GM23338 (cell line): ENCODE measurements around the gene TJAP1. TPM values are rescaled to one million over a fixed set of nuclear protein-coding genes. Genes with fewer than 3 reads are reported as not detected.

ENCODE experiments used
- ATAC-seq: fragments of 200-7000 bp; cut with Tn5 transposase; 3 replicates; pipeline ENCODE4 v1.9.1; 2020
- DNase-seq: peaks from one replicate; pipeline ENCODE4 v3.0.0-alpha.2; 2015; ENCODE audit warnings: low spot score
- H2AFZ ChIP-seq: fragments of 200-600 bp; sonication (generic); 2 replicates; pipeline ENCODE4 v1.8.0; 2016; ENCODE audit warnings: antibody characterized with exemption, mild to moderate bottlenecking, moderate library complexity
- H3F3A ChIP-seq: fragments of 200-600 bp; sonication (generic); replicated peaks from 2 replicates; pipeline ENCODE4 v1.8.0; 2017; ENCODE audit warnings: antibody characterized with exemption, mixed run types, low read depth
- H3K27ac ChIP-seq: fragments of 200-600 bp; sonication (generic); 2 replicates; pipeline ENCODE4 v1.6.1; 2016; ENCODE audit warnings: low read depth
- H3K27me3 ChIP-seq: fragments of 200-600 bp; sonication (generic); 2 replicates; pipeline ENCODE4 v1.8.0; 2016; ENCODE audit warnings: mild to moderate bottlenecking, mixed run types, moderate library complexity; ENCODE audit not compliant: insufficient read depth
- H3K36me3 ChIP-seq: fragments of 200-600 bp; sonication (generic); 2 replicates; pipeline ENCODE4 v1.8.0; 2016; ENCODE audit warnings: mild to moderate bottlenecking; ENCODE audit not compliant: insufficient read depth
- H3K4me1 ChIP-seq: fragments of 200-600 bp; sonication (generic); 2 replicates; pipeline ENCODE4 v1.8.0; 2016; ENCODE audit warnings: mild to moderate bottlenecking, moderate library complexity; ENCODE audit not compliant: insufficient read depth
- H3K4me2 ChIP-seq: fragments of 200-600 bp; sonication (generic); 2 replicates; pipeline ENCODE4 v1.7.1; 2017; ENCODE audit warnings: mixed run types
- H3K4me3 ChIP-seq: fragments of 200-600 bp; sonication (generic); 2 replicates; pipeline ENCODE4 v1.6.1; 2016; ENCODE audit warnings: mixed run types
- H3K79me2 ChIP-seq: fragments of 200-600 bp; sonication (generic); replicated peaks from 2 replicates; pipeline ENCODE4 v1.8.0; 2017; ENCODE audit warnings: mild to moderate bottlenecking; ENCODE audit not compliant: insufficient read depth
- H3K9me2 ChIP-seq: fragments of 200-600 bp; sonication (generic); 2 replicates; pipeline ENCODE4 v1.8.0; 2017; ENCODE audit not compliant: insufficient read depth
- H4K20me1 ChIP-seq: fragments of 200-600 bp; sonication (generic); replicated peaks from 2 replicates; pipeline ENCODE4 v1.8.0; 2017; ENCODE audit warnings: mild to moderate bottlenecking; ENCODE audit not compliant: insufficient read depth
- H3K27ac Mint-ChIP-seq: 2 replicates; pipeline ENCODE4 v1.8.0; 2020; ENCODE audit warnings: inconsistent platforms, mild to moderate bottlenecking, moderate library complexity, mixed read lengths
- H3K27me3 Mint-ChIP-seq: 3 replicates; pipeline ENCODE4 v1.8.0; 2022; ENCODE audit warnings: low read depth, mild to moderate bottlenecking, moderate library complexity, mixed read lengths, inconsistent platforms; ENCODE audit not compliant: insufficient read depth, poor library complexity
- H3K36me3 Mint-ChIP-seq: 3 replicates; pipeline ENCODE4 v1.8.0; 2021; ENCODE audit warnings: low read depth, mild to moderate bottlenecking, inconsistent platforms, moderate library complexity, mixed read lengths
- H3K4me1 Mint-ChIP-seq: 3 replicates; pipeline ENCODE4 v1.8.0; 2020; ENCODE audit warnings: mild to moderate bottlenecking, inconsistent platforms, mixed read lengths
- H3K4me3 Mint-ChIP-seq: 3 replicates; pipeline ENCODE4 v1.8.0; 2021; ENCODE audit warnings: moderate library complexity, mild to moderate bottlenecking, inconsistent platforms, mixed read lengths
- H3K9me3 Mint-ChIP-seq: 3 replicates; pipeline ENCODE4 v1.8.0; 2020; ENCODE audit warnings: moderate library complexity, mild to moderate bottlenecking, inconsistent platforms, mixed read lengths
- CREB1 ChIP-seq: fragments of 250-450 bp; sonication (Bioruptor Pico); IDR thresholded peaks from 2 replicates; pipeline ENCODE4 v1.5.0; 2020; ENCODE audit warnings: low read depth, mild to moderate bottlenecking, moderate library complexity
- EZH2 ChIP-seq: fragments of 200-600 bp; sonication (generic); IDR thresholded peaks from one replicate; pipeline ENCODE4 v1.8.0; 2017; ENCODE audit warnings: antibody characterized with exemption, mild to moderate bottlenecking, low read depth; ENCODE audit not compliant: unreplicated experiment
- EZH2phosphoT487 ChIP-seq: fragments of 200-600 bp; sonication (generic); IDR thresholded peaks from one replicate; pipeline ENCODE4 v1.8.1; 2018; ENCODE audit warnings: antibody characterized with exemption; ENCODE audit not compliant: unreplicated experiment
- JUNB ChIP-seq: IDR thresholded peaks from one replicate; pipeline ENCODE4 v1.6.1; 2016; ENCODE audit warnings: antibody characterized with exemption; ENCODE audit not compliant: unreplicated experiment
- NANOG ChIP-seq: IDR thresholded peaks from 2 replicates; pipeline ENCODE4 v1.6.1; 2016; ENCODE audit warnings: antibody characterized with exemption, borderline replicate concordance
- POLR2AphosphoS5 ChIP-seq: IDR thresholded peaks from 2 replicates; pipeline ENCODE4 v1.6.1; 2016; ENCODE audit warnings: antibody characterized with exemption, low read depth
- STAT1 ChIP-seq: IDR thresholded peaks from one replicate; pipeline ENCODE4 v1.6.1; 2016; ENCODE audit warnings: antibody characterized with exemption; ENCODE audit not compliant: unreplicated experiment
- ZNF114 ChIP-seq: fragments of 250-450 bp; sonication (Bioruptor Pico); IDR thresholded peaks from 2 replicates; pipeline ENCODE4 v1.5.0; 2020; ENCODE audit warnings: mild to moderate bottlenecking, moderate library complexity
- ZNF331 ChIP-seq: fragments of 250-450 bp; sonication (Bioruptor Pico); IDR thresholded peaks from 2 replicates; pipeline ENCODE4 v1.5.0; 2020; ENCODE audit warnings: low read depth, mild to moderate bottlenecking, moderate library complexity
- long read RNA-seq: library from polyadenylated mRNA; unstranded; transcript quantifications from one replicate; pipeline ENCODE4 v2.0.0, GENCODE V29; 2020; ENCODE audit not compliant: unreplicated experiment
- polyA plus RNA-seq: library from polyadenylated mRNA; unstranded; fragments of >200 nt; fragmentation: Nextera tagmentation; extraction: Ambion mirVana; gene quantifications from 2 replicates; pipeline ENCODE4 v1.2.1, GENCODE V29; 2016
- total RNA-seq: library from RNA; depleted of rRNA; stranded (reverse); fragments of >200 nt; shearing (Covaris generic); gene quantifications from 2 replicates; pipeline ENCODE4 v1.2.3, GENCODE V29; 2014; rRNA removed
- TF ChIP-seq, protein P1 (sequence below), 2 experiments: fragments of 200-600 bp in 1 of 2; sonication (generic) in 1 of 2; conservative IDR thresholded peaks; 2 replicates each; pipeline versions ENCODE4 v1.5.1 to v1.6.1; 2016 to 2017; ENCODE audit warnings: antibody characterized with exemption in 2 of 2, low read depth in 2 of 2, mild to moderate bottlenecking in 2 of 2, moderate library complexity in 1 of 2
- TF ChIP-seq, protein P2 (sequence below): fragments of 250-450 bp; sonication (Bioruptor Pico); IDR thresholded peaks from 2 replicates; pipeline ENCODE4 v1.5.0; 2020; ENCODE audit warnings: mild to moderate bottlenecking, moderate library complexity
- TF ChIP-seq, protein P3 (sequence below): IDR thresholded peaks from one replicate; pipeline ENCODE4 v1.6.1; 2018; ENCODE audit warnings: antibody characterized with exemption; ENCODE audit not compliant: unreplicated experiment

The TJAP1 gene, protein sequence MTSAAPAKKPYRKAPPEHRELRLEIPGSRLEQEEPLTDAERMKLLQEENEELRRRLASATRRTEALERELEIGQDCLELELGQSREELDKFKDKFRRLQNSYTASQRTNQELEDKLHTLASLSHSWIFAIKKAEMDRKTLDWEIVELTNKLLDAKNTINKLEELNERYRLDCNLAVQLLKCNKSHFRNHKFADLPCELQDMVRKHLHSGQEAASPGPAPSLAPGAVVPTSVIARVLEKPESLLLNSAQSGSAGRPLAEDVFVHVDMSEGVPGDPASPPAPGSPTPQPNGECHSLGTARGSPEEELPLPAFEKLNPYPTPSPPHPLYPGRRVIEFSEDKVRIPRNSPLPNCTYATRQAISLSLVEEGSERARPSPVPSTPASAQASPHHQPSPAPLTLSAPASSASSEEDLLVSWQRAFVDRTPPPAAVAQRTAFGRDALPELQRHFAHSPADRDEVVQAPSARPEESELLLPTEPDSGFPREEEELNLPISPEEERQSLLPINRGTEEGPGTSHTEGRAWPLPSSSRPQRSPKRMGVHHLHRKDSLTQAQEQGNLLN
- total RNA-seq: 33.3 and 34.3 TPM in 2 replicates
- polyA plus RNA-seq: 16.9 and 17.6 TPM in 2 replicates
- long read RNA-seq, partial matches to known transcripts: 0 of 11 reads
- long read RNA-seq, other reads (novel, unspliced or antisense): 10 of 11 reads

DNA sequence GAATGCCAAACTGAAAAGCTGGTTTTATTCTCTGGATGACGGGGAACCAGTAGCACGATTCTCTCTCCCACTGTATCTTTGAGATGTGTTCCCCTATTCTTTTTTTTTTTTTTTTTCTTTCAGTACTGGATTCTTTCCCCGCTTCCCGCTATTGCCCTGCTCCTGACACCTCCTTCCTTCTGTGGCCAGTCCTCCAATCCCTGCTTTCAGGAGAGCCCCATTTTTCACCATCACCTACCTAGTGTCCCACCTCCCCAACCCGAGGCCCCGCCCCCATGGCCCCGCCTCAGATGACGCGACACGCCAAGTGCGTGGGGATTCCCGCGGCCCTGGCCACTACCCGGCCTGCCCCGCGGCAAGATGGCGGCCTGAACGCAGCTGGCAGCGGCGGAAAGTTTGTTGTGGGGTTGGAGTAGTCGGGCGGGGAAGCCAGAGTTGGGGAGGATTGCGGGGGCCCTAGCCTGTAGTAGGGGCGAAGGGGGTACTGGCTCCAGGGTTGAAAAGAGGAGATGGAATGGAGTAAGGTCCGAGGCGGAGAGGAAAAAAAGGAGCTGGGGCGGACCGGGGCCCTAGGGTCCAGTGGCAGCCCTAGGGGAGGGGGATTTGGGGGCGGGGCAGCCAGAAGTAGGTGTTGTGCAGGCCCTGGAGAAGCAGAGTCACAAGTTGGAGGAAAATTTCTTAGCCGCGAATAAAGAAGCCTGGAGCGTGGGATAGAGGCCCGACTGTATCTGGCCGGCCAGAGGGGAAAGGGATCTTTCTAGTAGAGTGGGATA, at the start of gene TJAP1:
Gene TJAP1 (plus strand): TSS at position 336 of the 773 bp plus-strand sequence. CDS start 21,432 bp downstream, outside the sequence.
- H3K4me1 Mint-ChIP-seq: peaks cover 42% of the 10 kb centered on the region
- peak within 1 kb of the TSS; percentile 88 for H3K4me3 Mint-ChIP-seq
- ATAC-seq (peak; percentile 96), DNase-seq (peak; percentile 97)
- no peaks in the 10 kb centered on the region for H3F3A ChIP-seq
- peaks cover 7% of the 10 kb centered on the region for H3K27me3 Mint-ChIP-seq
- H3K9me3 Mint-ChIP-seq: no peaks in the 10 kb centered on the region
- H2AFZ ChIP-seq: peak within 1 kb of the TSS; percentile 85; the same call in 1 of the 2 replicates
- no peaks in the 10 kb centered on the region; the same call in 2 of the 3 replicates for H3K36me3 Mint-ChIP-seq
- peaks cover 42% of the 10 kb centered on the region for H3K4me1 ChIP-seq
- H3K27ac ChIP-seq: peak within 1 kb of the TSS; percentile 70
- peaks cover 47% of the 10 kb centered on the region for H3K79me2 ChIP-seq
- H3K27ac Mint-ChIP-seq: peak within 1 kb of the TSS; percentile 48
- H3K27me3 ChIP-seq: no peaks in the 10 kb centered on the region
- H3K4me2 ChIP-seq: peak within 1 kb of the TSS; percentile 97
- no peaks in the 10 kb centered on the region for H3K36me3 ChIP-seq
- no peaks in the 10 kb centered on the region for H3K9me2 ChIP-seq
- H3K4me3 ChIP-seq: peak within 1 kb of the TSS; percentile 81
- no peaks in the 10 kb centered on the region; the same call in 1 of the 2 replicates for H4K20me1 ChIP-seq
- TF ChIP-seq ZNF114 (CRISPR knock-in tag) (no peak), NANOG (no peak), CREB1 (peak; percentile 86), POLR2AphosphoS5 (peak; percentile 97), STAT1 (no peak), EZH2phosphoT487 (no peak), ZNF331 (CRISPR knock-in tag) (no peak), EZH2 (no peak), JUNB (no peak)
- TF ChIP-seq, protein P1, sequence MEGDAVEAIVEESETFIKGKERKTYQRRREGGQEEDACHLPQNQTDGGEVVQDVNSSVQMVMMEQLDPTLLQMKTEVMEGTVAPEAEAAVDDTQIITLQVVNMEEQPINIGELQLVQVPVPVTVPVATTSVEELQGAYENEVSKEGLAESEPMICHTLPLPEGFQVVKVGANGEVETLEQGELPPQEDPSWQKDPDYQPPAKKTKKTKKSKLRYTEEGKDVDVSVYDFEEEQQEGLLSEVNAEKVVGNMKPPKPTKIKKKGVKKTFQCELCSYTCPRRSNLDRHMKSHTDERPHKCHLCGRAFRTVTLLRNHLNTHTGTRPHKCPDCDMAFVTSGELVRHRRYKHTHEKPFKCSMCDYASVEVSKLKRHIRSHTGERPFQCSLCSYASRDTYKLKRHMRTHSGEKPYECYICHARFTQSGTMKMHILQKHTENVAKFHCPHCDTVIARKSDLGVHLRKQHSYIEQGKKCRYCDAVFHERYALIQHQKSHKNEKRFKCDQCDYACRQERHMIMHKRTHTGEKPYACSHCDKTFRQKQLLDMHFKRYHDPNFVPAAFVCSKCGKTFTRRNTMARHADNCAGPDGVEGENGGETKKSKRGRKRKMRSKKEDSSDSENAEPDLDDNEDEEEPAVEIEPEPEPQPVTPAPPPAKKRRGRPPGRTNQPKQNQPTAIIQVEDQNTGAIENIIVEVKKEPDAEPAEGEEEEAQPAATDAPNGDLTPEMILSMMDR (conservative IDR thresholded peaks at IDR 0.05; ENCODE audit: low read depth in 2 of 2): no peak
- TF ChIP-seq, protein P2, sequence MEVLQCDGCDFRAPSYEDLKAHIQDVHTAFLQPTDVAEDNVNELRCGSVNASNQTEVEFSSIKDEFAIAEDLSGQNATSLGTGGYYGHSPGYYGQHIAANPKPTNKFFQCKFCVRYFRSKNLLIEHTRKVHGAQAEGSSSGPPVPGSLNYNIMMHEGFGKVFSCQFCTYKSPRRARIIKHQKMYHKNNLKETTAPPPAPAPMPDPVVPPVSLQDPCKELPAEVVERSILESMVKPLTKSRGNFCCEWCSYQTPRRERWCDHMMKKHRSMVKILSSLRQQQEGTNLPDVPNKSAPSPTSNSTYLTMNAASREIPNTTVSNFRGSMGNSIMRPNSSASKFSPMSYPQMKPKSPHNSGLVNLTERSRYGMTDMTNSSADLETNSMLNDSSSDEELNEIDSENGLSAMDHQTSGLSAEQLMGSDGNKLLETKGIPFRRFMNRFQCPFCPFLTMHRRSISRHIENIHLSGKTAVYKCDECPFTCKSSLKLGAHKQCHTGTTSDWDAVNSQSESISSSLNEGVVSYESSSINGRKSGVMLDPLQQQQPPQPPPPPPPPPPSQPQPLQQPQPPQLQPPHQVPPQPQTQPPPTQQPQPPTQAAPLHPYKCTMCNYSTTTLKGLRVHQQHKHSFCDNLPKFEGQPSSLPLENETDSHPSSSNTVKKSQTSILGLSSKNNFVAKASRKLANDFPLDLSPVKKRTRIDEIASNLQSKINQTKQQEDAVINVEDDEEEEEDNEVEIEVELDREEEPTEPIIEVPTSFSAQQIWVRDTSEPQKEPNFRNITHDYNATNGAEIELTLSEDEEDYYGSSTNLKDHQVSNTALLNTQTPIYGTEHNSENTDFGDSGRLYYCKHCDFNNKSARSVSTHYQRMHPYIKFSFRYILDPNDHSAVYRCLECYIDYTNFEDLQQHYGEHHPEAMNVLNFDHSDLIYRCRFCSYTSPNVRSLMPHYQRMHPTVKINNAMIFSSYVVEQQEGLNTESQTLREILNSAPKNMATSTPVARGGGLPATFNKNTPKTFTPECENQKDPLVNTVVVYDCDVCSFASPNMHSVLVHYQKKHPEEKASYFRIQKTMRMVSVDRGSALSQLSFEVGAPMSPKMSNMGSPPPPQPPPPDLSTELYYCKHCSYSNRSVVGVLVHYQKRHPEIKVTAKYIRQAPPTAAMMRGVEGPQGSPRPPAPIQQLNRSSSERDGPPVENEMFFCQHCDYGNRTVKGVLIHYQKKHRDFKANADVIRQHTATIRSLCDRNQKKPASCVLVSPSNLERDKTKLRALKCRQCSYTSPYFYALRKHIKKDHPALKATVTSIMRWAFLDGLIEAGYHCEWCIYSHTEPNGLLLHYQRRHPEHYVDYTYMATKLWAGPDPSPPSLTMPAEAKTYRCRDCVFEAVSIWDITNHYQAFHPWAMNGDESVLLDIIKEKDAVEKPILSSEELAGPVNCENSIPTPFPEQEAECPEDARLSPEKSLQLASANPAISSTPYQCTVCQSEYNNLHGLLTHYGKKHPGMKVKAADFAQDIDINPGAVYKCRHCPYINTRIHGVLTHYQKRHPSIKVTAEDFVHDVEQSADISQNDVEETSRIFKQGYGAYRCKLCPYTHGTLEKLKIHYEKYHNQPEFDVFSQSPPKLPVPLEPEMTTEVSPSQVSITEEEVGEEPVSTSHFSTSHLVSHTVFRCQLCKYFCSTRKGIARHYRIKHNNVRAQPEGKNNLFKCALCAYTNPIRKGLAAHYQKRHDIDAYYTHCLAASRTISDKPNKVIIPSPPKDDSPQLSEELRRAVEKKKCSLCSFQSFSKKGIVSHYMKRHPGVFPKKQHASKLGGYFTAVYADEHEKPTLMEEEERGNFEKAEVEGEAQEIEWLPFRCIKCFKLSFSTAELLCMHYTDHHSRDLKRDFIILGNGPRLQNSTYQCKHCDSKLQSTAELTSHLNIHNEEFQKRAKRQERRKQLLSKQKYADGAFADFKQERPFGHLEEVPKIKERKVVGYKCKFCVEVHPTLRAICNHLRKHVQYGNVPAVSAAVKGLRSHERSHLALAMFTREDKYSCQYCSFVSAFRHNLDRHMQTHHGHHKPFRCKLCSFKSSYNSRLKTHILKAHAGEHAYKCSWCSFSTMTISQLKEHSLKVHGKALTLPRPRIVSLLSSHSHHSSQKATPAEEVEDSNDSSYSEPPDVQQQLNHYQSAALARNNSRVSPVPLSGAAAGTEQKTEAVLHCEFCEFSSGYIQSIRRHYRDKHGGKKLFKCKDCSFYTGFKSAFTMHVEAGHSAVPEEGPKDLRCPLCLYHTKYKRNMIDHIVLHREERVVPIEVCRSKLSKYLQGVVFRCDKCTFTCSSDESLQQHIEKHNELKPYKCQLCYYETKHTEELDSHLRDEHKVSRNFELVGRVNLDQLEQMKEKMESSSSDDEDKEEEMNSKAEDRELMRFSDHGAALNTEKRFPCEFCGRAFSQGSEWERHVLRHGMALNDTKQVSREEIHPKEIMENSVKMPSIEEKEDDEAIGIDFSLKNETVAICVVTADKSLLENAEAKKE (CRISPR knock-in tag): no peak
- TF ChIP-seq, protein P3, sequence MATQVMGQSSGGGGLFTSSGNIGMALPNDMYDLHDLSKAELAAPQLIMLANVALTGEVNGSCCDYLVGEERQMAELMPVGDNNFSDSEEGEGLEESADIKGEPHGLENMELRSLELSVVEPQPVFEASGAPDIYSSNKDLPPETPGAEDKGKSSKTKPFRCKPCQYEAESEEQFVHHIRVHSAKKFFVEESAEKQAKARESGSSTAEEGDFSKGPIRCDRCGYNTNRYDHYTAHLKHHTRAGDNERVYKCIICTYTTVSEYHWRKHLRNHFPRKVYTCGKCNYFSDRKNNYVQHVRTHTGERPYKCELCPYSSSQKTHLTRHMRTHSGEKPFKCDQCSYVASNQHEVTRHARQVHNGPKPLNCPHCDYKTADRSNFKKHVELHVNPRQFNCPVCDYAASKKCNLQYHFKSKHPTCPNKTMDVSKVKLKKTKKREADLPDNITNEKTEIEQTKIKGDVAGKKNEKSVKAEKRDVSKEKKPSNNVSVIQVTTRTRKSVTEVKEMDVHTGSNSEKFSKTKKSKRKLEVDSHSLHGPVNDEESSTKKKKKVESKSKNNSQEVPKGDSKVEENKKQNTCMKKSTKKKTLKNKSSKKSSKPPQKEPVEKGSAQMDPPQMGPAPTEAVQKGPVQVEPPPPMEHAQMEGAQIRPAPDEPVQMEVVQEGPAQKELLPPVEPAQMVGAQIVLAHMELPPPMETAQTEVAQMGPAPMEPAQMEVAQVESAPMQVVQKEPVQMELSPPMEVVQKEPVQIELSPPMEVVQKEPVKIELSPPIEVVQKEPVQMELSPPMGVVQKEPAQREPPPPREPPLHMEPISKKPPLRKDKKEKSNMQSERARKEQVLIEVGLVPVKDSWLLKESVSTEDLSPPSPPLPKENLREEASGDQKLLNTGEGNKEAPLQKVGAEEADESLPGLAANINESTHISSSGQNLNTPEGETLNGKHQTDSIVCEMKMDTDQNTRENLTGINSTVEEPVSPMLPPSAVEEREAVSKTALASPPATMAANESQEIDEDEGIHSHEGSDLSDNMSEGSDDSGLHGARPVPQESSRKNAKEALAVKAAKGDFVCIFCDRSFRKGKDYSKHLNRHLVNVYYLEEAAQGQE: no peak
